Testis (tissue), 2 donors: ENCODE data around the gene KCNJ16.

Experiments
- POLR2A ChIP-seq: fragments of 450-650 bp; IDR thresholded peaks from one replicate; pipeline ENCODE4 v1.6.1; 2017; ENCODE audit warnings: antibody characterized with exemption, mild to moderate bottlenecking, moderate library complexity
- TF ChIP-seq, protein P1 (sequence below), 3 experiments: fragments of 450-650 bp in 2 of 3; fragments of 200-600 bp in 1 of 3; sonication (generic) in 1 of 3; IDR thresholded peaks; one replicate each; pipeline ENCODE4 v1.5.1; 2016 to 2019; ENCODE audit warnings: antibody characterized with exemption in 3 of 3, mild to moderate bottlenecking in 2 of 3, moderate library complexity in 1 of 3

- TF ChIP-seq, protein P1, sequence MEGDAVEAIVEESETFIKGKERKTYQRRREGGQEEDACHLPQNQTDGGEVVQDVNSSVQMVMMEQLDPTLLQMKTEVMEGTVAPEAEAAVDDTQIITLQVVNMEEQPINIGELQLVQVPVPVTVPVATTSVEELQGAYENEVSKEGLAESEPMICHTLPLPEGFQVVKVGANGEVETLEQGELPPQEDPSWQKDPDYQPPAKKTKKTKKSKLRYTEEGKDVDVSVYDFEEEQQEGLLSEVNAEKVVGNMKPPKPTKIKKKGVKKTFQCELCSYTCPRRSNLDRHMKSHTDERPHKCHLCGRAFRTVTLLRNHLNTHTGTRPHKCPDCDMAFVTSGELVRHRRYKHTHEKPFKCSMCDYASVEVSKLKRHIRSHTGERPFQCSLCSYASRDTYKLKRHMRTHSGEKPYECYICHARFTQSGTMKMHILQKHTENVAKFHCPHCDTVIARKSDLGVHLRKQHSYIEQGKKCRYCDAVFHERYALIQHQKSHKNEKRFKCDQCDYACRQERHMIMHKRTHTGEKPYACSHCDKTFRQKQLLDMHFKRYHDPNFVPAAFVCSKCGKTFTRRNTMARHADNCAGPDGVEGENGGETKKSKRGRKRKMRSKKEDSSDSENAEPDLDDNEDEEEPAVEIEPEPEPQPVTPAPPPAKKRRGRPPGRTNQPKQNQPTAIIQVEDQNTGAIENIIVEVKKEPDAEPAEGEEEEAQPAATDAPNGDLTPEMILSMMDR (IDR thresholded peaks at IDR 0.05) = no peak
- TF ChIP-seq POLR2A = no peak
Observed at GRCh38 chr17:70098030-70098429, 23.0 kb downstream of the KCNJ16 start.
